Inferior parietal cortex (tissue), 1 donor: Measurements from ENCODE around the gene ZNF511.
"Not testable (repeated sequence)": the region's sequence is repeated elsewhere in the genome, so short reads cannot be mapped to it uniquely, and the experiment has no call there.

Experiments used
- DNase-seq: peaks from one replicate; pipeline ENCODE4 v3.0.0-alpha.2; 2016; ENCODE audit errors: extremely low spot score

Gene ZNF511

DNA sequence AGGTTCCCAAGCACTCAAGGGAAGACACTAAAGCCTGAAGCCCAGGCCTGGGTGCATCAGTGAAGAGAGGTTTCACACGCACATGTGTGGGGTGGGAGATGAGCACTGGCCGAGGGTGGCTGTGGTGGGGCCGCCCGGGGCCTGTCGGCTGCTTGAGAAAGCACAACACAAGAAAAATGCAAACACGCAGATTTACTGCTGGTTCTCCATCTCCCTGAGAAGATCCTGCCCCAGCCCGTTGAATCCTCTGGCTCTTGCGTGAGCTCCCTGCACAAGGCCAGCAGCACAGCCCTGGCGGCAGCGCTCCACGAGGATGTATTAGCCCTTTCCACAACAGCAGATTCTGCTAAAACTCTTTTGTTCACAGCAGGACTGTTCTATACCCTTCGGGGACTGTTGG, 6.2 kb downstream of the ZNF511 start:
- DNase-seq: no peak

DNA sequence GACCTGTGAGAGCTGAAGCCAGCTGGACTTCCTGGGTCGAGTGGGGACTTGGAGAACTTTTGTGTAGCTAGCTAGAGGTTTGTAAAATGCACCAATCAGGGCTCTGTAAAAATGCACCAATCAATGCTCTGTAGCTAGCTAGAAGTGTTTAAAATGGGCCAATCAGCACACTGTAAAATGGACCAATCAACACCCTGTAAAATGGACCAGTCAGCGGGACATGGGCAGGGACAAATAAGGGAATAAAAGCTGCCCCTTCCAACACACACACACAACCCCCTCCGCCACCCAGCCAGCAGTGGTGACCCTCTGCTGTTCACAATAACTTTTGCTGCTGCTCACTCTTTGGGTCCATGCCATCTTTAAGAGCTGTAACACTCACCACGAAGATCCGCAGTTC, 7.1 kb downstream of the ZNF511 start:
- DNase-seq: no peak

DNA sequence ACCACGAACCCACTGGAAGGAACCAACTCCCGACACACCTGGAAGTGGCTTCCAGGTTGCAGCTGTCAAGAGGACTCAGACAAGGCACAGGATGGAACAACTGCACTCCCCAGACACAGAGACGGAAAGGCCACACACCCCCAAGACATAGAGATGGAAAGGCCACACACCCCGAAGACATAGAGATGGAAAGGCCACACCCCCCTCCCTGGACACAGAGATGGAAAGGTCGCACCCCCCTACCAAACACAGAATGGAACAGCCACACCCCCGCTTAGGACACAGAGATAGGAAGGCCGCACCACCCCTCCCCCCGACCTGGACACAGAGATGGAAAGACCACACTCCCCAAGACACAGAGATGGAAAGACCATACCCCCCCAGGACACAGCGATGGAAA, 7.6 kb downstream of the ZNF511 start:
- DNase-seq: no peak

DNA sequence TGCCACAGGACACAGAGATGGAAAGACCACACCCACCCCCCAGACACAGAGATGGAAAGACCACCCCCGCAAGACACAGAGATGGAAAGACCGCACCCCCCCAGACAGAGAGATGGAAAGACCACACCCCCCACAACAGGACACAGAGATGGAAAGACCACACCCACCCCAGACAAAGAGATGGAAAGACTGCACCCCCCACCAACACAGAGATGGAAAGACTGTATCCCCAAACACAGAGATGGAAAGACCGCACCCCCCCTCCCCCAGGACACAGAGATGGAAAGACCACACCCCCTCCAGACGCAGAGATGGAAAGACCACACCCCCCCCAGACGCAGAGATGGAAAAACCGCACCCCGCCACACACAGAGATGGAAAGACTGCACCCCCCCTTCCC, 8.0 kb downstream of the ZNF511 start:
- no peak for DNase-seq

DNA sequence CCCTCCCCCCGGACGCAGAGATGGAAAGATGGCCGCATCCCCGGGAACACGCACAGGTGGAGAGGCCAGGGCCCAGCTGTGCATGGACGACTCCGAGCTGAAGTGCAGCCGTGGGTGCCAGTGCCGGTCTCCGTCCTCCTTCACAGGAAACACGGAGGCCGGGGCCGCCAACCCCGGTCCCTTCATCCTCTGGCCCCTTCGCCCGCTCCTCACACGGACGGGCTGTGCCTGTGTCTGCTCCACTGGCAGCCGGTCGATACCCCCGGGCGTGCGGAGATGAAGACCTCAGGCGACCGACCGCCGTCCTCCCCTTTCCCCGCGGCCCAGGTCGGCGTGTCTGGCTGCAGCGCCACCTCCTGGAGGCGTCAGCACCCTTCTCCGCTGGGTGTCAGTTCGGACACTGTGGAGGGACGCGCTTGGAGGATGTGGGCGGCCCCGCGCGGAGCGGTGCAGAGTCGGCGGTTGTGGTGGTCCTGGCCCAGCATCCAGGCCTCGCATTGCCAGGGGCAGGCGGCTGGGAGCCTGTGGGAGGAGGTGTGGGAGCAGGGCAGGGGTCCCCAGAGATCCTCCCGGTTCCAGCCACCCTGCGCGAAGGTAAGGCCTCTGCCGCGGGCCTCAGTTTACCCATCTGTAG, 9.9 kb downstream of the ZNF511 start:
- no peak for DNase-seq

DNA sequence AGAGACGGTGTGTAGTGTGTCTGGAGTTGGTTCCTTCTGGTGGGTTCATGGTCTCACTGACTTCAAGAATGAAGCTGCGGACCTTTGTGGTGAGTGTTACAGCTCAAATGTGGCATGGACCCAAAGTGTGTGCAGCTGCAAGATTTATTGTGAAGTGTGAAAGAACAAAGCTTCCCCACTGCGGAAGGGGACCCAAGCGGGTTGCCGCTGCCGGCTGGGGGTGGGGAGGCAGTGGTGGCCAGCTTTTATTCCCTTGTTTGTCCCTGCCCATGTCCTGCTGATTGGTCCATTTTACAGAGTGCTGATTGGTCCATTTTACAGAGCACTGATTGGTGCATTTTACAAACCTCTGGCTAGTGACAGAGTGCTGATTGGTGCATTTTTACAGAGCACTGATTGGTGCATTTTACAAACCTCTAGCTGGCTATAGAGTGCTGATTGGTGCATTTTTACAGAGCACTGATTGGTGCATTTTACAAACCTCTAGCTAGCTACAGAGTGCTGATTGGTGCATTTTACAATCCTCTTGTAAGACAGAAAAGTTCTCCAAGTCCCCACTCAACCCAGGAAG, 12.2 kb downstream of the ZNF511 start:
- DNase-seq: not testable (repeated sequence)

DNA sequence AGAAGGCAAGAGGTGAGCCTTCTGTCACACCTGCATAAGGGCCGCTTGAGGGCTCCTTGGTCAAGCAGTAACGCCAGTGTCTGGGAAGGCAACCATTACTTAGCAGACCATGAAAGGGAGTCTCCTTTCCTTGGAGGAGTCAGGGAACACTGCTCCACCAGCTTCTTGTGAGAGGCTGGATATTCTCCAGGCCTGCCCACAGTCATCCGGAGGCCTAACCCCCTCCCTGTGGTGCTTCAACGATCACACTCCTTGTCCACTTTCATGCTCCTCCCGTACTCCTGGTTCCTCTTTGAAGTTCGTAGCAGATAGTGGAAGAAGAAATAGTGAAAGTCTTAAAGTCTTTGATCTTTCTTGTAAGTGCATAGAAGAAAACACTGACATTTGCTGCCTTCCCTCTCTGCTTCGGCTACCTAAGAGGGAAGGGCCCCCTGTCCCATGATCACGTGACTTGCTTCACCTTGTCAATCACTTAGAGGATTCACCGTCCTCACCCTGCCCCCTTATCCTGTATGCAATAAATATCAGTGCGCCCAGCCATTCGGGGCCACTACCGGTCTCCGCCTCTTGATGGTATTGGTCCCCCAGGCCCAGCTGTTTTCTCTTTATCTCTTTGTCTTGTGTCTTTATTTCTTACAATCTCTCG, 13.5 kb downstream of the ZNF511 start:
- not testable (repeated sequence) for DNase-seq

DNA sequence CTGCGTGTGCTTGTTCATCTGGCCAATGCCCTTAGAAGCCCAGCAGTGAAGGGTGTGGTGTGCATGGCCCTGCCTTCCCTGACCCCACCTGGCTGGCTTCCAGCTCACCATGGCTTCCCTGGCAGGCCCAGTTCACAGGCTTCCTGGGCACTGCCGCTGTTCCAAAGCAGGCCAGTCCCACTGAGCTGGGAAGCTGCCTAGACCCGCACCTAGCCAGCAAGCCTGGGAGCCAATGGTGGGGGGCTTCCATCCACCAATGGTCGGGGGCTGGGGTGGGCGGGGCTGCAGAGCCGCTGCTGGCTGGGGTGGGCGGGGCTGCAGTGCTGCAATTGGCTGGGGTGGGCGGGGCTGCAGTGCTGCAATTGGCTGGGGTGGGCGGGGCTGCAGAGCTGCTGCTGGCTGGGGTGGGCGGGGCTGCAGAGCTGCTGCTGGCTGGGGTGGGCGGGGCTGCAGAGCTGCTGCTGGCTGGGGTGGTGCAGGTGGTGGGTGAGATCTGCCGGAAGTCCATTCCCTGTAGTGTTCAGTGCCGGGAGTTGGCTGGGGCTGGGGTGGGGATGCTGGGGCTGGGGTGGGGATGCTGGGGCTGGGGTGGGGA, 15.6 kb downstream of the ZNF511 start:
- DNase-seq: no peak

DNA sequence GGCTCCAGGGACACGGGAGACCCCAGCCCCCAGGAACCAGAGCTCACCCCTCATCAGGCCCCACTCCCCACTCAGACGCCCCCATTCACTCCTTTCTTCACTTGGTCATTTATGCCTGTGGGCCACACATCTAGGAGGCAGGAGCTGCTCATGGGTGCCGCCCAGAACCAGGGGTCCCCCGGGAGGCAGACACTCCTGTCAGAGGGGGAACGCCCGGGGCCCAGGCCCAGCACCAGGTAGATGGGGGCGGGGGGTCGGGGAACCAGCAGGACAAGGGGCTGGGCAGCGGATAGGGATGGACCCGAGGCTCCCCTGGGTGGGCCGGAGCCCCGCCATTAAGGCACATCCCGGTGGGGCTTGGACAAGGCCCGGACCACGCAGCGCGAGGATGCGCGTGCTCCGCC, 16.1 kb downstream of the ZNF511 start:
- DNase-seq: no peak

DNA sequence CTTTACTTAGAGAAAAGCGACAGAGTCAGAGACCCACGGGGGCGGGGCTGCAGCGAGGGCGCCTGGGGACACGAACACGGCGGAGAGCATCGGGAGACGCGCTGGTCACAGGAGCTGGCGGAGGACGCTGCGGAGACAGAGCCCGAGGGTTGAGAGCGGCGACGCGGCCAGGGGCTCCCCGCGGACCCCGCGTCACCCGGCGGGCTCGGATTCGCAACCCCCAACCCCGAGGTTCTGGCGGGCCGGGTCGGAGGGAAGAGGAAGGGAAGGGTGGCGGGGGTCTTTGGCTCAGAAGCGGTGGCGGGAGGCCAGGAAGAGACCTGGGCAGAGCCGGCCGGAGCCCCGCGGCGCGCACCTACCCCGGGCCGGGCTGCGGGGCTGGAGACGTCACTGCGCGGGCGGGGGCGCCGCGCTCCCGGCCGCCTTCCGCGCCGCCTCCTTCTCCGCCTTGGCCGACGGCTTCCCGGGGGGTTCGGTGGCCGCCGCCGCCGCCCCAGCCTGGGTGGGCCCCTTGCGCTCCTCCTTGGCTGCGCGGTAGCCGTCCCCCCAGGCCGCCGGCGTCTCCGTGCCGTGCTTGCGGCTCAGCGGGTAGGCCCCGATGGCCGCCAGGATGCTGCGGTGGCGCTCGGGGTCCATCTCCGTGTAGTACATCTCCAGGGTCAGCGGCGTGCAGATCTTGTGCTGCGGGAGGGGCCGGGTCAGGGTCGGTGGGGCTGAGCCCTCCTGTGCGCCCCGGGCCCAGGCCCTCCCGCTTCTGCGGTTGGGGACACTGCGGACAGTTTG, 16.9 kb downstream of the ZNF511 start:
- no peak for DNase-seq

DNA sequence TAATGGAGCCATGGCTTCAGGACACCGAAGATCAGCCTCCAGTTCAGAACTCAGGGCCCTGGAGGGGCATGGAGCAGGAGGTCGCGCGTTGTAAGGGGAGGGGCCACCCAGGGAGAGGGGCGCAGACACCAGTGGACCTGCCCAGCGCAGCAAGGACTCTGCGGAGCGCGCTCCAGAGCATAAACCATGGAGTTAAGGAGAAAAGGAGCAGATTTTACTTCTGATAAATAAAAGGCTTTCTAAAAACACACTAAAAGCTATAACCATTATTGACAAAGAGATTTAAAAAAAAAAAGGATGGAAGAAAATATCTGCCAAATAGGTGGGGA, 17.5 kb downstream of the ZNF511 start:
- DNase-seq: no peak

DNA sequence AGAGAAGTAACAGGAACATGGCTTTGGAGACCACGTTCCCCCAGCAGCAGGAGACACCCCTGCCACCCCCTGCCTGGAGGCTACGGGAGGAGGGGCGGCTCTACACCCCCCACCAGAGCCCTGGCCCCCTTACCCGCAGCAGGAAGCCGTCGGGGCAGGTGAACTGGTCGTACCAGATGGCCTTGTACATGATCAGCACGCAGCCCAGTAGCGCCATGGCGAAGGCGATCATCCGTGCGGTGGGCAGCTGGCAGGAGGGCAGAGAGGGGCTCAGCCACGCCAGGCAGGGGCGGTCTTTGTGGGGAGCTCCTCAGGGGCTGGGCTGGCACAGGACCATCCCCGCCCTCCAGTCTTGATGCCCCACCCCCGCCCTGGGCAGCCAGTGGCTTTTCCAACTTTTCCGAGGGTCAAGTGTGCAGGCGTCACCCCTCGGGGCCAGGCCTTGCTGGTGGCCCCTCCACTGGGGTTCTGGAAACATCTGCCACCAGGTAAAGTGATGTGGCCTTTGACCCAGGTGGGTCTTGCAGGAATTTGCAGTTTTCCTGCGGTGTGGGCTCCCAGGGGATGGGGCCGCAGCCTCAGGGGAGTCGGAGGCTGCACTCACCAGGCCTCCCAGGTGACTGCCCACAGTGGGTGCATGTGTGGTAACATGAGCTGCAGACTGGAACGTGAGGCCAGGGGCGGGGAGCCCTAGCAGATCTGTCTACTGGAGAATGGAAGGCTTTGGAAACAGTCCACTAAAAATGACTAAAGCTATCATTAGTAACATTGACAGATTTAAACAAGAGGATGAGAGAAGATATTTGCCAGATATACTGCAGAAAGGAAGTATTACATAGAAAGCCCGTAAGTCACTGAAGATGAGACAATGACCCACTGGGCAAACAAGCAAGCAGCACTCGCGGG, 18.3 kb downstream of the ZNF511 start:
- DNase-seq: no peak

DNA sequence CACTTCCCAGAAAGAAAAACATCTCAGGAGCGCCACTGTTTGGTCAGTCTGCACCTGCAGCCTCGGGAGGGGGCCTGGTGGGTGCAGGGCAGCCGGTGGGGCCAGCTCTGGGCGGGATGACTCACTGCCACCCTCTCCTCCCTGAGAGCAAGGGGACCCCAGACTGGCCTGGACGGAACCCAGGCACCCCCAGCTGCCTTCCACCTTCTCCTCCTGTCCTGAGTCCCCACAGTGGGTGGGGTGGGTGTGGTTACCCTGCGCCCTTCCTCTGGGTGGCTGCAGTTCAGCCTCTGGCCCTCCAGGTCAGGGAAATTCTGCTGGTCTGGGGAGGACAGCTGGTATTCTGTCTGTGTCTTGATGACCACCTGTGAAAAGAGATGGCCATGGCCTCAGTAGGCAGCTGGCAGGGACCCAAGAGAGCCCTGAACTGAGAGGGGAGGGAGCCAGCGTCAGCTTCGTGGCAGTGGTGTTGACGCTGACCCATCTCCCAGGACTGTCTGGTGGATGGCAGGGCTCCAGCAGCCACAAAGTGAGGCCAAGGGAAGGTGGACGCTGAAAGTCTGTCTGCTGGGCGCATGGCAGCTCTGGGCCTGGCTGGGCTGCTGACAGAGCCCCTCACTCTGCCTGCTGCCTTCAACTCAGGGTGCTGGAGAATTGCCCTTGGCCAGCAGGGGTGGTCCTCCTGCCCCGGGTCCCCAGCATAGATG, 19.1 kb downstream of the ZNF511 start:
- no peak for DNase-seq

DNA sequence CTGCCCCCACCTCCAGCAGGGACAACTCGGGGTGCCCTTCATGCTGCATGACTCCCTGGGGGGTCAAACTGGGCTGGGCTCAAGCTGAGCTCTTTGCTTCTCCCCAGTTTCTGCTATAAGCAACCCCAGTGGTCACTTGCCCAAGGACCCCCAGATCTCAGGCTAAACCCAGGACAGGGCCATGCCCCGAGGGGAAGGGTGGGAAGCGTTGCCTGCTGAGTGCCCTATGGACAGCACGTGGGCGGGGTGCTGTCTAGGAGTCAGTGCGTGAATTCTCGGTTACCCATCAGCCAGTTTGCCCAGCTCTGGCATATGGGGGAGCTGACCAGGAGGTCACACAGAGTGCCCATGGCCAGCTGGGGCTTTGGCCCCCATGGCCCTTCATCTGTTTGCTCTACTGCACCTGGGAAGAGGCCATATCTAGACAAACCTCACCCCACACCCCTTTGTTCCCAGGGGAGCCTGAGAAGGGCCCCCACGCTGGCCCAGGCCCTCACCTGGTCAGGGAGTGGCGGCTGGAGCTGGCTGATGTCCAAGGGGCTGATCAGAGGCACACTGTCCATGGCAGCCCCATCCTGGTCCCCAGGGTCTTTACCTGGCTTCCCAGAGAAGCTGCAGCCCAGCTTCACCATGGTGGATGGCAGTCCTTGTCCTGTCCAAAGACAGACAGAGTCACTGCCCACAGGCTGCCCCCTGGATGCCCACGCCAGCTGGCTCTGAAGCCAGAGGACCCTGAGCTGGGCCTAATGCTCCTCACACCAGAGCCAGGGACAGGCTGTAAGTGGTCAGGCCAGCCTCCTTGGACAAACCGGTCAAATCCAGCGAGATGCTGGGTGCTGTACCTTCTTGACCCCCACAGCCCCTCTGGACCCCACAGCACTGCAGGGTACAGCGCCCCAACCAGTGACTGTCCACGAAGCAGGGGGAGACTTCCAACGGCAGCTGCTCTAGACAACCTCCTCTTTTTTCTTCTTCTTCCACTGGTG, 19.9 kb downstream of the ZNF511 start:
- no peak for DNase-seq

DNA sequence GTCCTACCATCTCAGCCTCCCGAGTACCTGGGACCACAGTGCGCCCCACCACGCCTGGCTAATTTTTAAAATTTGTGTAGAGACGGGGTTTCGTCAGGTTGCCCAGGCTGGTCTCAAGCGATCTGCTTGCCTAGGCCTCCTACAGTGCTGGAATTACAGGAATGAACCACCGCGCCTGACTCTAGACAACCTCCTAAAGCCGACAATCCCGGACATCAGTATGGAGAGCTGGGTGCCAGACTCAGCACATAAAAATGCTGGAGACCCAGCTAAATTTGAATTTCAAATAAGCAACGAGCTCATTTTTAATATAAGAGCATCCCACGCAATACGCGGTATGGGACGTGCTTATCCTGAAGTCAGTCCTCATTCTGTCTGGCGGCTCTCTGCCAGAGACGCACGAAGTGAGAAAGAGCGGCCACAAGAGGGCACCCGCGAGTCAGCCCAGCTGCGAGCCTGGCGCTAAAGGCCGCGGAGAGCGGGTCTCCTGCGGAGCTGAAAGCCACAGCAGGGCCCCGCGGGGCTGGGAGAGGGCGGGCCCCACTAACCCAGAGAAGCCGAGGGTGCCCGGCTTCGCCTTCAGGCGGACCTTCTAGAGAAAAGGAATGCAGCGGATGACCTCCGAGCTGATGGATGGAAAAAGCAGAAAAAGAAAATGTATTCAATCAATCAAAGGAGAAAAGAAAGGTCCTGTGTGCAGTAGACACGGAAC, 20.9 kb downstream of the ZNF511 start:
- peak; percentile 91 for DNase-seq

DNA sequence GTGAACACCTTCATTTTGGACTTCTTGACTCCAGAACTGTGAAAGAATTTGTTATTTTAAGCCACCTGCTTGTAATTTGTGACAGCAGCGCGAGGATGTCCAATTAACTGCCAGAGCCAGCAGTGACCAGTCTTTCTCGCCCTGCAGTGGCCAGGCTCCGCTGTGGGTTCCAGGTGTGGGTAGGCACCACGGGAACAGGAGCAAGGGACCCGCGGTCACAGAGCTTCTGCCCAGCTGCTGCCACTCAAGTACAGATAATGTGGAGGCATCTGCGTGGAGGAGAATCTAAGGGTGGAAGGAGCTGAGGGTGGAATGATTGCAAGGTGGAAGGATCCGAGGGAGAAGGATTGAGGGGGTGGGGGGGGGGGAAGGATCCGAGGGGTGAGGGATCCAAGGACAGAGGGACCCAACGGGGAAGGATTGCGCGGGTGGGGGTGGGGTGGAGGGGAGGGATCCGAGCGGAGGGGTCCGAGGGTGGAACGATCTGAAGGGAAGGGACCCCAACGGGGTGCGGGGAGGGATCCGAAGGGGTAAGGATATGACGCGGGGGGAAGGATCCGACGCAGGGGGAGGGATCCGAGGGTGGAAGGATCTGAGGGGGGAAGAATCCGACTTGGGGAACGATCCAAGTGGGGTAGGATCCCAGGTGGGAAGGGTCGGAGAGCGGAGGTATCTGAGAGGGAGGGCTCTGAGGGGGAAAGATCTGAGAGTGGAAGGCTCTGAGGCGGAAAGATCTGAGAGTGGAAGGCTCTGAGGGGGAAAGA, 24.4 kb downstream of the ZNF511 start:
- no peak for DNase-seq

DNA sequence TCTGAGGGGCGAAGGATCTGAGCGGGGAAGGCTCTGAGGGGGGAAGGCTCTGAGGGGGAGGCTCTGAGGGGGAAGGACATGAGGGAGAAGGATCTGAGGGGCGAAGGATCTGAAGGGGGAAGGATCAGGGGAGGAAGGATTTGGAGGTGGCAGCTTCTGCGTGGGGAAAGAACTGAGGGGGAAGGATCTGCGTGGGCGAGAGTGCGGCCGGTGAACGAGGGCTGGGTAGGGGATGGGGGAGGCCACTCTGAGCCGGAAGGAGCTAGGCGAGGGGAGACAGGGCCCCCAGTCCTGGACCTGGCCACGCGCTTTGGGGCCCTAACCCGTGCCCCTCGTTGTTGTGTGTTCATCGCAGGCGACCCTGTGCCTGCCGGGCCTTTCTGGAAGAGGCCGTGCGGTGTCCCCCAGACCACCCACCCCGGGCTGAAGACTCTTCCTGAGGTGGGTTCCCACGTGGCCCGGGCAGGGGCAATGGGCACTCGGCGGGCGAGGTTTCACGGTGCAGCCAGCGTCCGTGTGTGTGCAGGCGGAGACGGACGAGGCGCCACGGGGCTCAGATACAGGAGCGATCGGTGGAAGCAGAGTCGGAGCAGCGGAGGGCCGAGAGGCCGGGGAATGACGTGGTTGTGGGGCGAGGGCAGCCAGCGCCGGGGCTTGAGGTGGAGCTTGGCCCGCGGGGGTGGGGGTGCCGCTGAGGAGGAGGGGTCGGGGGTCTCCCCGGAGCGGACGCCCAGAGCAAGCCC, 26.0 kb downstream of the ZNF511 start:
- no peak for DNase-seq
